PFSK-1 (cell line): ENCODE measurements around the gene COMMD7.

ENCODE experiments used
- FOXP2 ChIP-seq: optimal IDR thresholded peaks from 2 replicates; pipeline ENCODE3; 2011; ENCODE audit warnings: borderline replicate concordance, control low read depth, inconsistent platforms; ENCODE audit not compliant: insufficient read depth; ENCODE audit errors: extremely low read length, extremely low read depth
- POLR2AphosphoS5 ChIP-seq: IDR thresholded peaks from 2 replicates; pipeline ENCODE4 v1.6.1; 2012; ENCODE audit warnings: low read depth, mild to moderate bottlenecking, control low read depth, low read length, moderate library complexity
- REST ChIP-seq, 2 experiments: IDR thresholded peaks; 2 replicates each; pipeline versions ENCODE4 v1.6.1 to v1.8.0; 2011 to 2012; ENCODE audit warnings: low read depth in 2 of 2, low read length in 2 of 2, control low read depth in 1 of 2, inconsistent platforms in 1 of 2, mild to moderate bottlenecking in 1 of 2, moderate library complexity in 1 of 2; ENCODE audit not compliant: insufficient read depth in 1 of 2
- SIN3A ChIP-seq: IDR thresholded peaks from 2 replicates; pipeline ENCODE4 v1.6.1; 2012; ENCODE audit warnings: mild to moderate bottlenecking, low read length, moderate library complexity, borderline replicate concordance; ENCODE audit not compliant: insufficient read depth
- TAF1 ChIP-seq: IDR thresholded peaks from 2 replicates; pipeline ENCODE4 v1.6.1; 2012; ENCODE audit warnings: low read length, control low read depth, borderline replicate concordance; ENCODE audit not compliant: insufficient read depth

GRCh38 chr20:32731882-32732266 lies 11.4 kb downstream of the COMMD7 start:
- TF ChIP-seq POLR2AphosphoS5, result no peak
- no peak for TF ChIP-seq SIN3A
- TF ChIP-seq REST (IDR thresholded peaks at IDR 0.05; ENCODE audit: insufficient read depth in 1 of 2, low read depth in 2 of 2, low read length in 2 of 2), result no peak
- no peak for TF ChIP-seq TAF1
- TF ChIP-seq FOXP2, result no peak
